K562 (cell line): Measurements from ENCODE around the gene GABRB3. TPM values are rescaled to one million over a fixed set of nuclear protein-coding genes. Genes with fewer than 3 reads are reported as not detected.

Source experiments
- ATAC-seq: fragments of 200-7000 bp; cut with Tn5 transposase; 3 replicates; pipeline ENCODE4 v1.9.1; 2020; ENCODE audit warnings: moderate library complexity
- BruUV-seq: library from RNA; stranded (reverse); fragments of 400-500 nt; replicated peaks from 2 replicates; lab custom pipeline; 2021; lab: Mats Ljungman, UMichigan
- CTCF ChIA-PET: fragments of 300-600 bp; formaldehyde crosslinking; extraction: SDS; loops from one replicate; lab custom pipeline; 2021; ENCODE audit warnings: low intra/inter-chr PET ratio; lab: Yijun Ruan, JAX
- POLR2A ChIA-PET: fragments of 300-600, 350-650 bp; sonication (Branson Sonifier 250); formaldehyde crosslinking; extraction: SDS; loops from one replicate; lab custom pipeline; 2021; ENCODE audit warnings: antibody characterized with exemption, inconsistent platforms; lab: Yijun Ruan, JAX
- DNase-seq, 4 experiments: peaks; one replicate each; pipeline versions ENCODE4 v3.0.0 to v3.0.0-alpha.2; 2011 to 2018; ENCODE audit warnings: low spot score in 3 of 4, mixed read lengths in 3 of 4; ENCODE audit errors: extremely low read depth in 1 of 4
- FAIRE-seq: peaks from 2 replicates; lab custom pipeline; 2011; peaks lifted over from hg19 to GRCh38; lab: Jason Lieb, UNC
- H2AFZ ChIP-seq: 2 replicates; pipeline ENCODE4 v1.6.0; 2011; ENCODE audit warnings: low read depth, low read length, control low read depth, inconsistent platforms
- H3K27ac ChIP-seq: fragments of 200-600 bp; 3 replicates; pipeline ENCODE4 v1.8.0; 2011; ENCODE audit warnings: low read depth, mild to moderate bottlenecking, control low read depth, inconsistent platforms, low read length, moderate library complexity, mixed read lengths; ENCODE audit errors: extremely low read depth
- H3K27me3 ChIP-seq, 2 experiments: fragments of 300-600 bp in 1 of 2; 2 replicates in 1 of 2; 3 replicates in 1 of 2; pipeline versions ENCODE4 v1.6.0 to v1.8.0; 2011; ENCODE audit warnings: inconsistent platforms in 2 of 2, low read length in 2 of 2, mild to moderate bottlenecking in 1 of 2, mixed read lengths in 1 of 2, moderate library complexity in 1 of 2; ENCODE audit not compliant: control insufficient read depth in 2 of 2, insufficient read depth in 2 of 2
- H3K36me3 ChIP-seq: fragments of 300-600 bp; 3 replicates; pipeline ENCODE4 v1.8.0; 2011; ENCODE audit warnings: mild to moderate bottlenecking, low read length, inconsistent platforms; ENCODE audit not compliant: control insufficient read depth, insufficient read depth
- H3K4me1 ChIP-seq, 2 experiments: fragments of 200-600 bp in 1 of 2; replicated peaks in 1 of 2; 2 replicates in 1 of 2; 3 replicates in 1 of 2; pipeline versions ENCODE4 v1.5.1 to v1.8.0; 2011; ENCODE audit warnings: inconsistent platforms in 2 of 2, low read length in 2 of 2, mild to moderate bottlenecking in 1 of 2, mixed read lengths in 1 of 2, moderate library complexity in 1 of 2; ENCODE audit not compliant: control insufficient read depth in 2 of 2, insufficient read depth in 2 of 2
- H3K4me2 ChIP-seq: 2 replicates; pipeline ENCODE4 v1.6.1; 2011; ENCODE audit warnings: low read length, control low read depth, inconsistent platforms, mixed read lengths; ENCODE audit not compliant: insufficient read depth
- H3K4me3 ChIP-seq: fragments of 200-600 bp; sonication (generic), shearing (Covaris generic); 2 replicates; pipeline ENCODE4 v1.5.1; 2016; ENCODE audit warnings: control low read depth, inconsistent platforms
- H3K79me2 ChIP-seq: fragments of 200-600 bp; 3 replicates; pipeline ENCODE4 v1.8.0; 2011; ENCODE audit warnings: low read length, inconsistent platforms; ENCODE audit not compliant: control insufficient read depth, insufficient read depth
- H3K9ac ChIP-seq, 2 experiments: 2 replicates each; pipeline versions ENCODE4 v1.6.0 to v1.6.1; 2011; ENCODE audit warnings: low read depth in 2 of 2, low read length in 2 of 2, control low read depth in 1 of 2, inconsistent platforms in 1 of 2, mild to moderate bottlenecking in 1 of 2, mixed read lengths in 1 of 2; ENCODE audit not compliant: insufficient read depth in 1 of 2
- H3K9me1 ChIP-seq: one replicate; pipeline ENCODE4 v1.6.0; 2011; ENCODE audit warnings: inconsistent platforms, mild to moderate bottlenecking, low read length, moderate library complexity; ENCODE audit not compliant: control insufficient read depth, insufficient read depth
- H3K9me3 ChIP-seq: replicated peaks from 2 replicates; pipeline ENCODE4 v1.5.1; 2011; ENCODE audit warnings: low read depth, low read length, inconsistent platforms; ENCODE audit not compliant: control insufficient read depth, insufficient read depth
- H4K20me1 ChIP-seq: replicated peaks from 2 replicates; pipeline ENCODE4 v1.6.1; 2011; ENCODE audit warnings: low read length, inconsistent platforms, mixed read lengths; ENCODE audit not compliant: control insufficient read depth, insufficient read depth
- CBX3 ChIP-seq, 2 experiments: IDR thresholded peaks; 1 replicate in 1 of 2; 2 replicates in 1 of 2; pipeline ENCODE4 v1.6.1; 2012; ENCODE audit warnings: inconsistent platforms in 2 of 2, low read length in 2 of 2, borderline replicate concordance in 1 of 2, control low read depth in 1 of 2
- CCAR2 ChIP-seq: fragments of 200-400 bp; formaldehyde crosslinking; IDR thresholded peaks from 2 replicates; pipeline ENCODE4 v1.6.1; 2017; ENCODE audit warnings: mild to moderate bottlenecking, low read depth, low read length
- E4F1 ChIP-seq: fragments of 250-450 bp; sonication (Bioruptor Pico); IDR thresholded peaks from 2 replicates; pipeline ENCODE4 v1.5.0; 2021; ENCODE audit warnings: mild to moderate bottlenecking, borderline replicate concordance
- FOSL1 ChIP-seq: fragments of 200-800 bp; sonication (Bioruptor generic); conservative IDR thresholded peaks from 2 replicates; pipeline ENCODE4 v1.6.1; 2016; ENCODE audit warnings: missing genetic modification characterization, missing compliant biosample characterization
- HDAC3 ChIP-seq: fragments of 450-650 bp; IDR thresholded peaks from 2 replicates; pipeline ENCODE4 v1.6.1; 2018; ENCODE audit warnings: borderline replicate concordance, mild to moderate bottlenecking, moderate library complexity; ENCODE audit not compliant: partially characterized antibody
- HNRNPL ChIP-seq: fragments of 200-400 bp; formaldehyde crosslinking; IDR thresholded peaks from 2 replicates; pipeline ENCODE4 v1.6.1; 2017; ENCODE audit warnings: low read depth, mild to moderate bottlenecking, low read length
- HOXB6 ChIP-seq: fragments of 250-450 bp; sonication (Bioruptor Pico); IDR thresholded peaks from 2 replicates; pipeline ENCODE4 v1.5.1; 2022; ENCODE audit warnings: mild to moderate bottlenecking, borderline replicate concordance
- KLF13 ChIP-seq: fragments of 450-650 bp; IDR thresholded peaks from 2 replicates; pipeline ENCODE4 v1.6.1; 2016; ENCODE audit warnings: missing genetic modification characterization, low read depth, mild to moderate bottlenecking, missing compliant biosample characterization, moderate library complexity, borderline replicate concordance
- NFIC ChIP-seq: fragments of 450-650 bp; IDR thresholded peaks from 2 replicates; pipeline ENCODE4 v1.6.1; 2017; ENCODE audit warnings: mild to moderate bottlenecking, inconsistent platforms
- PHTF2 ChIP-seq: fragments of 250-450 bp; sonication (Bioruptor Pico); IDR thresholded peaks from 2 replicates; pipeline ENCODE4 v1.5.0; 2021; ENCODE audit warnings: mild to moderate bottlenecking
- RFX5 ChIP-seq: IDR thresholded peaks from 2 replicates; pipeline ENCODE4 v1.6.1; 2011; ENCODE audit warnings: low read depth, mild to moderate bottlenecking, improper control_type of control experiment, low read length
- TFE3 ChIP-seq: fragments of 450-650 bp; formaldehyde crosslinking; IDR thresholded peaks from 2 replicates; pipeline ENCODE4 v1.4.0; 2020; ENCODE audit warnings: mild to moderate bottlenecking, mixed read lengths
- ZEB2 ChIP-seq: fragments of 450-650 bp; IDR thresholded peaks from 2 replicates; pipeline ENCODE4 v1.6.1; 2016
- ZKSCAN8 ChIP-seq: fragments of 200-800 bp; sonication (Bioruptor generic); IDR thresholded peaks from 2 replicates; pipeline ENCODE4 v1.6.1; 2016; ENCODE audit warnings: missing genetic modification characterization, missing compliant biosample characterization
- ZNF140 ChIP-seq: fragments of 250-450 bp; sonication (Bioruptor Pico); IDR thresholded peaks from 2 replicates; pipeline ENCODE4 v1.8.0; 2021; ENCODE audit warnings: moderate library complexity, mild to moderate bottlenecking, inconsistent platforms
- ZNF212 ChIP-seq: fragments of 450-650 bp; formaldehyde crosslinking; IDR thresholded peaks from 2 replicates; pipeline ENCODE4 v1.4.0; 2020; ENCODE audit warnings: mild to moderate bottlenecking
- WGBS: fragments of 100-300 bp; shearing (Covaris generic); methylation state at CpG from one replicate; pipeline ENCODE4 v1.1.6; 2016; ENCODE audit warnings: low coverage, mixed read lengths; ENCODE audit not compliant: insufficient coverage; ENCODE audit errors: missing lambda C conversion rate; 5-methylcytosine and 5-hydroxymethylcytosine counted together
- in situ Hi-C: fragments of 300-500 bp; cut with MboI; formaldehyde crosslinking; loops from 4 replicates; pipeline ENCODE4 v1.15.0; 2018; ENCODE audit warnings: inconsistent platforms, mixed read lengths
- intact Hi-C: fragments of 100-400 bp; cut with micrococcal nuclease; formaldehyde crosslinking; loops from 2 replicates; pipeline ENCODE4 v1.14.2; 2022
- polyA plus RNA-seq, 8 experiments: library from polyadenylated mRNA; depleted of rRNA in 4 of 8; stranded (reverse) in 5 of 8; unstranded in 3 of 8; fragments of >200 nt; fragmentation: Nextera tagmentation in 2 of 8; fragmentation: Illumina TruSeq in 1 of 8; extraction: Ambion mirVana in 2 of 8; extraction: Trizol in 1 of 8; gene quantifications; 2 replicates each; pipeline versions ENCODE4 v1.2.1 to v1.2.3, GENCODE V29; 2011 to 2014; ENCODE audit warnings: inconsistent platforms in 1 of 8, missing spikeins in 1 of 8
- total RNA-seq, 7 experiments: library from RNA; depleted of rRNA in 6 of 7; stranded (reverse); fragments of >200 nt in 6 of 7; fragmentation: Illumina TruSeq in 2 of 7; extraction: Trizol in 2 of 7; gene quantifications; 2 replicates each; pipeline versions ENCODE4 v1.2.1 to v1.2.3, GENCODE V29; 2011 to 2021; ENCODE audit warnings: low replicate concordance in 1 of 7

The GABRB3 gene
- total and polyA plus RNA-seq, 9 of the 15 experiments (the other 6 are each of a cell fraction or from before 2014, with no cell fraction given) = 0.09 to 1.4 (median 0.49) TPM

GRCh38 chr15:26595611-26596010 is 177.3 kb downstream of the GABRB3 start:
- H3K79me2 ChIP-seq = no peaks in the 10 kb centered on the region
- H3K9me1 ChIP-seq = no peaks in the 10 kb centered on the region
- no peaks in the 10 kb centered on the region for H3K4me1 ChIP-seq
- H3K36me3 ChIP-seq = no peaks in the 10 kb centered on the region
- no peak overlapping the region for H3K27ac ChIP-seq
- 0% methylated on average over 2 of the region's 2 CpGs for WGBS
- intact Hi-C loops (no loop called here), in situ Hi-C loops (no loop called here)
- FAIRE-seq (no peak), ATAC-seq (no peak), DNase-seq (no peak)
- no peak overlapping the region for H3K4me2 ChIP-seq
- CTCF ChIA-PET = no interaction called here
- BruUV-seq = no TSS peak
- no peak for TF ChIP-seq HNRNPL
- TF ChIP-seq TFE3 (CRISPR knock-in tag) = no peak
- TF ChIP-seq ZNF212 (CRISPR knock-in tag) = no peak
- no peak for TF ChIP-seq ZNF140 (CRISPR knock-in tag)
- TF ChIP-seq HOXB6 (CRISPR knock-in tag) = no peak
- TF ChIP-seq KLF13 (tag) = no peak
- no peak for TF ChIP-seq ZKSCAN8 (CRISPR knock-in tag)
- TF ChIP-seq NFIC = no peak
- no peak for TF ChIP-seq FOSL1
- no peak for TF ChIP-seq PHTF2 (CRISPR knock-in tag)
- TF ChIP-seq ZEB2 = no peak
- TF ChIP-seq RFX5 = no peak
- no peak for TF ChIP-seq CCAR2
- no peak for TF ChIP-seq CBX3 (IDR thresholded peaks at IDR 0.05; ENCODE audit: borderline replicate concordance in 1 of 2, low read length in 2 of 2)
- TF ChIP-seq E4F1 (CRISPR knock-in tag) = no peak
- TF ChIP-seq HDAC3 = no peak
- H3K9ac ChIP-seq = no peak overlapping the region
- no peak overlapping the region for H2AFZ ChIP-seq
- H3K4me3 ChIP-seq = no peak overlapping the region
- H3K9me3 ChIP-seq = 0 out of 2 replicates have a peak, but pooled peaks cover 2% of the 10 kb centered on the region
- no peaks in the 10 kb centered on the region for H4K20me1 ChIP-seq
- no peaks in the 10 kb centered on the region for H3K27me3 ChIP-seq
- POLR2A ChIA-PET = no interaction called here
